NOMO-1 treated with DMSO at 0.1 percent for 48 hours (cell line): ENCODE data around the gene BLNK.

Experiments used
- DNase-seq: peaks from one replicate; lab custom pipeline; 2025; ENCODE audit not compliant: unreplicated experiment; lab: John Stamatoyannopoulos, UW

The BLNK gene

DNA sequence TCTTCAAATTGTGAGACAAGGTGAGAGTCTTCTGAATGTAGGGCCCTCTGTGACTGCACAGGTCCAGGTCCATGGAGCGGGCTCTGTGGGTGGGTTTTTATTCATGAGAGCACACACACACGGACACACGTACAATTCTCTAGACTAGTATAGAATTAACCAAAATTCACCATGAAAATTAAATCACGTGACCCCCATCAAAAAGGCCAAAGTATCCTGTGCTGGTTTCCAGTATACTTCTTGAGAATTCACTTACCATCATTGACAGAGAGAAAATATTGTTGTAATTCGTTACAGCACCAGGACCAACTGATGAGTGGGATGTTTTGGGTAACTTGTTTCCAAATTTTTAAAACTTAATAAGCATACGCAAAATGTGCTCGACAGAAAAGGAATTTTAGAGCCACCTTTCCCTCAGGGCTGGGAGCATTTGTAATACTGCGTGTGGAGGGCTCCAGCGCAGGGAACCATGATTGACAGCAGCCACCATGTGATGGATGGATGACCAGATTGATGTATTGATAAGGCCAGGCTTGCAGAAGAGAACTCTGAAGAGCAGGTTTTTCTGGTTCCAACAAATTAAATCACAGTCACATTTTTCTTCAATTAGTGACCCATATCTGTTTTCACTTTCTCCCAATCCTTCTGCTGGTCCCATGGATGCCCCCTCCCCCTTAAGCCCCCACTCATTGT, 18.0 kb upstream of the BLNK start:
- DNase-seq, result no peak

DNA sequence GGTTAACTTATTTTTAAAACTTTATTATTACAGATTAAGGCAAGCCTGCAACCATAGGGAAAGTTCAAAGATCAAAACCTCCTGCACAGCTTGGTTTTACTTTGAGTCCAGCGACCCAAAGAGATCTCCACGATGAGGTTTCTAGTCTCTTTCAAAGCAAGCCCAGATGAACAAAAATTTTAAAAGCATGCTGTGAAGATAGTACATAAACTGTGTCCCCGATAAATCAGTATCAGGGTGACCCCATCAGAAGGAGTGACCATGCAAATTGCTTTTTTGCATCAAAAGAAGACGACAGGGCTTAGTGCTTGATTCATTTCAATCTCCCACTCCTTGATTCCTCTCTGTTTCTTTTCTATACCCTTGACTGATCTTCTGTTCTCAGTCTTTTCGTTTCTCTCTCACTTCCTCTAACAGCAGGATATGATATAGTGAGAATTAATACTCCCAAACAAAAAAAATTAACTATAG, 16.8 kb upstream of the BLNK start:
- DNase-seq, result peak; percentile 51

DNA sequence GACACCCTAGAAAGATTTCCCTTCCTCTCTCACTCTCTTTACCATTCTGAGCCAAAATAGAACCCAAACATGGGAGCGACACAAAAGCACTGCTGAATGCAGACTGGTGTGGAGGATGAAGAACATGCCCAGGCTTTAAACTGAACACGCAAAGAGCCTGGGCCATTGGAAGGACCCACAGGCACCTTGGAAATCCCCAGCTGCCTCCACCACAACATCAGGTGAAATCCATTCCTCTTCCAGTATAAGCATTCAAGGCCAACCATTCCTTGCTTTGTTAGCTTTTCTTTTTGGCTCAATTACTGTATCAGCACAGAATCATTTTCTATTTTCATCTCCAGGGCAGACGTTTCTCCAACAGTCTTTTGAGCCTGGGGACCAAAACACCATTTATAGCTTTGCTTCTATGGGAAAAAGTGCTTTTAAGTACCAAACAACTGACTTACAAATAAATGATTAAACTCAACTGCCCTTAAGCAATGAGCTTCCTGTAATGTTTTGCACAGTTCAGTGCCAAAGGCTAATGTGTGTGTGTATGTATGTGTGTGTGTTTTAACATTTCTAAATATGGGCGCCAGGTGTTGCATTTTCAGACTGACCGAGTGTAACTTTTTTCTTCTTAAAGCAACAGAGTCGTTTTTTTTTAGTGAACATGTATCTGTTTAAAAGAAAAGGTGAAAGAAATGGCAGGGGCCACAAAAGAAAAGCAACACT, 16.2 kb upstream of the BLNK start:
- peak; percentile 29 for DNase-seq

DNA sequence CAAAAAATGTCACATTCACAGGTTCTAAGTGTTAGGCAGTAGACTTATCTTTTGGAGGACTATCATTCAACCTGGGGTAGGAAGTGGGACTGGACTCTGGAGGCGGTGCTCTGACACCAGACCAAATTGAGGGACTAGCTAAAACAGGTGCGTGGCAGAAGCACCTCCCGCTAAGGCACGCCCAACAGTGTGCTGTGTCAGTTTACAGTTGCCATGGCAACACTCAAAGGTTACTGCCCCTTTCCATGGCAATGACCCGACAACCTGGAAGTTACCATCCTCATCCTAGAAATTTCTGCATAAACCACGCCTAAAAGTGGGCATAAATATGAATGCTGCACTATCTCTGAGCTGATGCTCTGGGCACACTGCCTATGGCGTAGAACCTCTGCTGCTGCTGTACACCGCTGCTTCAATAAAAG, 14.0 kb upstream of the BLNK start:
- no peak for DNase-seq

DNA sequence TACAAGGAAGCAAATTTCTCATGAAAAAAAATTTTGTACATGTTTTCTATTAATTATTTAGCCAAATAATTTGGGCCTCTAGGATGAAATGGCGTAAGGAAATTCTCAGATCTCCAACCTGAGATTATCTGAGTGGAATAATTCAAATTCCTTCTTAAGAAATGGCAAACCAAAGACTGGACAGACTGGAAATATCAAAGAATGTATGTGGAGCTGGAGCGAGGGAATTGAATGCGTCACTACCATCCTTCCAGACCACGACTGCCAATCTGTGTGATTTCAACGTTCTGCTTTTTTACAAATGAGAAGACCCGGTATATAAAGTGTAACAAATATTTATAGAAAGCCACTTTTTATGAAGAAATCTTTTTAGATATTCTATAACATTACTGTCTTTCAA, 12.4 kb upstream of the BLNK start:
- no peak for DNase-seq

DNA sequence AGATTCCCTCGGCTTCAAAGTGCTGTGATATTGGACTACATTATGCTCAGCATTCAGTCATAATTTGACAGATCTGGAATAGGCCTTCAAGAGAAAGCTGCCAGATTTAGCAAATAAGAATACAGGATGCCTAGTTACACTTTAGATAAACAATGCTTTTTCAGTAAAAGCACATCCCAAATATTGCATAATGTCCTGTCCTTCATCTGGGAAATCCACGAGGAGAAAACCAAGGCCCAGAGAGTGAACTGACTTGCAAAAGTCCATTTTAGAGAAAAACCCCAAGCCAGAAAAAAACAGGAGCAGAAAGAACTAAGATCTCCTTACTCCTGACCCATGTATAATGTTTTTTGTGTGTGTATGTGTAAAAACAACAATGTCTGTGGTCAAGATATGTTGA, 12.0 kb upstream of the BLNK start:
- DNase-seq, result no peak

DNA sequence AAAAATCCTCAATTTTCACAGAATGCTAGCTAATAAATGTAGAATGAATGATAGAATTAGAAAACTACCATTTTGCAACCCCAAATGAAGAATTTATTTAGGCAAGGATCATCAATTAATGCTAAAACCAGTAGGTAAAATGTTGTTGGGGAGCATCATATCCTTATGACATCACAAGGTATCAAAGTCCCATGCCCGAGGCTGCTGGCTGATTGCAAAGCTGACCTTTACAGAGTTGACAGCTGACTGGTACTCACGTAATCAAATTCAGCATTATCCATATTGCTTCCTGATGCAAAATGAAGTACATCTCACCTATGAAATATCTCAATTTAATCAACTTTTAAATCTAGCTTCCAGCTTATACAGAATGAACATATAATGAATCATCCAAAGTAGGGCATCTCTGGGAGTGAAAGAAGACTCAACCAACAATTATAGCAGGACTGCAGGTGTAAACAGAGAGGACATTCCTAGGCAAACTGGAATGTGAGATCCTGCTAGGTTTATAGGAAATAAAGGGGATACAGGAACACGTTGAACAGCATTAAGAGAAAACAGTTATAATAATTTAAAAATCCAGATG, 10.2 kb upstream of the BLNK start:
- no peak for DNase-seq

DNA sequence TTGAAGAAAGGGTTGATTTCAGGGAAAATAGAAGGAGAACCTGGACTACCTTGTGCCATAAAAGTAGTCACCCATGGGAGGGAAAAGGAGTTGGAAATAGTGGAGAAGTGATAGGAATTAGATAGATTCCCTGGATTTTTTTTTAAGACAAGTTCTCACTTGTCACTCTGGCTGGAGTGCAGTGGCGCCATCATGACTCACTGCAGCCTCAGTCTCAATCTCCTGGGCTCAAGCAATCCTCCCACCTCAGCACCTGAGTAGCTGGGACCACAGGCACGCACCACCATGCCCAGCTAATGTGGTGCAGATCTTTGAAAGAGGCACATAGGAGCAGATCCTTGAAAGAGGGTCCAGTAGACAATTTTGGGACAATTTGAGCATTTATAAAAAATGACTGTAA, 9.5 kb upstream of the BLNK start:
- no peak for DNase-seq

DNA sequence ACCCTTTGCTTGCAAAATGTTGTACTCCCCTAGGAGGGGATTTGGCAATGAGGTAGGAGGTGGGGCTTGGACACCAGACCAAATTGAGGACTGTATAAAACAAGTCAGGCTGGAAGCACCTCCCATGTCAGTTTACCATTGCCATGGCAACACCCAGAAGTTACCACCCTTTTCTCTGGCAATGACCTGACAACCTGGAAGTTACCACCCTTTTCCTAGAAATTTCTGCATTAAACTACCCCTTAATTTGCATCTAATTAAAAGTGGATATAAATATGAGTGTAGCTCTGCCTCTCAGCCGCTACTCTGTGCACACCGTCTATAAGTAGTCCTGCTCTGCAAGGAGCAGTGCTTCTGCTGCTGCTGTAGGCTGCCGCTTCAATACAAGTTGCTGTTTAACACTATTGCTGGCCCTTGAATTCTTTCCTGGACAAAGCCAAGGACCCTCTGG, 7.8 kb upstream of the BLNK start:
- no peak for DNase-seq

DNA sequence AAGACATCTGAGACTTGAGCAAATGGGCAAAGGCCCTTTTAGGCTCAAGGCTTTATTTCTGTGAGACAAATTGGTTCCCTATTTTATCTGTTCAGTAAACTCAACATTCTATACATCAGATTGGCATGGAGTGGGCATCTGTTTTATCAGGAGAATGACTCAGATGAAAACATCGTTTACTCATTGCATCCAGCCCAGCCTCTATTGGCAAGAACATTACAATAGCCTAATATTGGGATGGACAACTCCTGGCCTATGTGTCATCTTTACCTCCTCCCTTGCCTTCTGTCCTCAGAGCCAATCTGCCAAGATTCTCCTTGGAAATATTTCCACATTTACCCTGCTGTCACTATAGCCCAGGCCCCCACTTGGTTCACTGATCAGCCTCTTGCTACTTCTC, 5.5 kb upstream of the BLNK start:
- DNase-seq, result no peak

DNA sequence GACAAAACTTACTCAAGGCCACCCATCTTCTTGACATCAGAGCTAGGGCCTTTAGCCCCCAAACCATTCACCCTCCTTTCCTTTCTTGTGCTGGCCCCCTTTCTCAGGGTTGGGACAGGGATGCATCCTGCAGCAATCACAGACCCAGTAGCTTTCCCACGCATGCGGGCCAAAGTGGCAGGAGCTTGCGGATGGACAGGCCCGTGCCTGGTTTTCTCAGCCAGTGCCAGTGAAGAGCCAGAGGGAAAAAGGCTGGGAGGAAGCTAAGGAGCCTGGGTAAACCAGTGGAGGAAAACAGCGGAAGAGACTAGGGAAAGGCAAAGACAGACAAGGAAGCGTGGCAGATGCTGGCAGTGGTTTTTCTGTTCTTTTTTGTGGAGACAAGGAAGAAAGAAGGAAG, 5.1 kb upstream of the BLNK start:
- DNase-seq, result no peak

DNA sequence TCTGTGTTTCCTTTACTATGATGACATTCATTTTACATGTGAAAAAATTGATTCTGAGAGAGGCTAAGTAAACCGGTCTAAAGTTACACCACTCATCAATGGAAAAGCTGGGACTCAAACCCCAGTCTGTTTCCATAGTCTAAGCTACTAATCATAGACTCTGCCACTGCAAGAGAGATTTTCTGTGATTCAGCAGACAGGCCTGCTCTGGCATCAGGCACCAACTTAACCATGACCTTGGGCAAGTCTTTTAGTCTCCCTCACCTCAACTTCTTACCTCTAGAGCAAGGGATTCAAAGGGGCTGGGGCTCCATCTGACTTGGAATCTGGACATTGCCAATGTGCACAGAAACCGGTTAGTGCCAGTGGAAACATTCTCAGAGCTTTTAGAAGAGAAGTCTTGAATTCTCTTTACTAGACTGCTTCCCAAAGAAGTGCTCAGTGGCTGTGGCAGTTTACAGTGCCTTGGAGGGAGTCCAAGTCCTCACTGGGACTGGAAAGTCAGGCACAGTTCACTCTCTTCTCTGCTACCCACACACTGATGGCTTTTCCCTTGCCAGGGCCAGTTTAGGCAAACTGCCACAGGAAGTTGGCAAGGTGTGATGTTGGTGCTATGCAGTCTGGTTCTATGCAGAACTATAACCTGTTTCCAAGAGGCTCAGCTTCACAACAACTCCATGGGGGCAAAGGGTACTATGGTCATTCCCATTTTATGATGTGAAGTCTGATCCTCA, 4.5 kb upstream of the BLNK start:
- DNase-seq, result no peak

DNA sequence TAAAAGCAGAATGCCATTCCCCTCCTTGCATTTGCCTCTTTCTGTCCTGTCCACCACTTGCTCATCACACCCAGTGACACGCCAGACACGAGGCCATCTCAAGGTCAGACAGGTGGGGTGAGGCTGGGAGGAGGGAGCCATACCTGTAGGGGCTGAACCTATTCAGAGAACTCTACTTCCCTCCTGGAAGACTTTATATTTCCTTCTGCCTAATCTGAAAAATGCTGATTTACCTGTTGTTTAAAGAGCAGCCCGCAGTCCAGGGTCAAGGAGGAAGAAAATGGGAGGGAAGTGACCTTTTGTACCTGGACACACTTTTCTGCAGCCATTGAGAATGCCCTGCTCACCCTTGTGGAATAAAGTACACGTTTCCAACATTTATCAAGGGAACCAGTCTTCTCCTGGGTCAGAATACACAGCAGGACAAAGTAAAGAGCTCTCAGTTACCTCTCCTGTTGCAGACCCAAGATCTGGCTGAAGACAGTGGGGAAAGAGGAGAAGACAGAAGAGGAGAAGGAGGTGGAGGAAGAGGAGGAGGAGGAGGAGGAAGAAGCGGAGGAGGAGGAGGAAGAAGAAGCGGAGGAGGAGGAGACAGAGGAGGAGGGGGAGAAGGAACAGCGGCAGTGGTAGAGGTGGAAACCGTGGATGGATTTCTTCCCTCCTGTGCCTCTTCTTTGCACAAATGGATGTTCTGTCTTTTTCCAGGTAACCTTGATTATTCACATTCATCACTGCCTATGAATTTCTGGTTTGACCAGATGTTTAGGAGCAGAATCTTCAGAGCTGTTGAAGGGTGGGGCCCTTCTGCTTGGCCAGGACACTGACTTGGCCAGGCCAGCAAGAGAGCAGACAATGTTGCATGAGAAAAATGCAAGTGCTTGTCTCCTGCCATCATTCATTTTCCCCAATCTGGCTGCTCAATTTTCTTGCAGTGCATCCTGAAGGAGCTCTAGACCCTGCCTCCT, 1.2 kb upstream of the BLNK start:
- DNase-seq, result no peak

DNA sequence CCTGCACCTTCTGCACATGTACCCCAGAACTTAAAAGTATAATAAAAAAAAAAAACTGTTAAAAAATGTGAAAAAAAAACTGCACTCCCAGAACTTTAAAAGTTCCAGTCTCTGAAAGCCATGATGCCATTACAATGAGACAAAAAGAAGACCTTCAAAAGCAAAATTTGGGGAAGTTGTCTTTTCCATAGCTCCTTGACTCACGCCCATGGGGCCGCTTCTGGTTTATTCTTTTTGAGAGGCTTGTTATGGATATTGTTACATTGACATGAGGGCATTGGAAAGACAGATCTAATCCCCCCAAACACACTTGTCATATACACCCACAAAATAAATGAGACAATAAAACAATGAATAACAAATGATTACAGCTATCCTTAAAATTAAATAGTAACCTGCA, 798 bp downstream of the BLNK start:
- DNase-seq, result peak; percentile 23

DNA sequence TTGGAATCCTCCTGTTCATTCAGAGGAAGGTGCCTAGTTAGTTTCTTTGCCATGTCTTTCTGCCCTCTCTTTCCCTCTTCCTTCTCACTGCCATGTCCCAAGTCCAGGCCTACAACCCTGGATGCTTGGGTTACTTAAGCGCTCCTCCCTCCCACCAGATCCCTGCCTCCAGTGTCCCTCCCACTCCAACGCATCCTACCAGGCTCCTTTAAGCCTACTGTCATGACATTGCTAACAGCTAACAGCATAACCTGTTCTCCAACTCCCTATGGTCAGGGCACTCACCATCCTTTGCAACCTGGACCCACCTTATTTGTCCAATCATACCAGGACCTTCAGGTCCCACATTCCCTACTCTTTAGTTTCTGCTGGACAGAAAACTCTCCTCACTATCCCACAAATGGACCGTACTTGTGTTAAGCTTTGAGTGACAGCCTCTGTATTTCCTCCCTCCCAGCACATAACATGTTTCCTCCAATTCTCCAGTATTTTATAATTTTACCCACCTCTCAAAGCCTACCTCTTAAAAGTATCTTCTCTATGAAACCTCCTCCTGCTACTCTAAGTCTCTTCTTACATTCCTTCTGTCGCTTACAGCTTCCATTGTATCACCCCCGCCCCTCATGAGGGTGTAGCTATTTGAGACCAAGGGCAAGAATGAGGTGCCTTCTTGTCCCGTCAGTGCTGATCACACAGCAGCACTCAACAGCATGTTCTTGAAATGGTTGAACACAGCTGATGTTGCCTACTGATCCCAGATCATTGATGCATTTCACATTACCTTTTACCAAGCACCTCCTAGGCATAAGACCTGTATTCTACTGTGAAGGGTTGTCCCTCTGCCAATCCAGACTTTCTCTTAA, 1.7 kb downstream of the BLNK start:
- DNase-seq, result no peak

DNA sequence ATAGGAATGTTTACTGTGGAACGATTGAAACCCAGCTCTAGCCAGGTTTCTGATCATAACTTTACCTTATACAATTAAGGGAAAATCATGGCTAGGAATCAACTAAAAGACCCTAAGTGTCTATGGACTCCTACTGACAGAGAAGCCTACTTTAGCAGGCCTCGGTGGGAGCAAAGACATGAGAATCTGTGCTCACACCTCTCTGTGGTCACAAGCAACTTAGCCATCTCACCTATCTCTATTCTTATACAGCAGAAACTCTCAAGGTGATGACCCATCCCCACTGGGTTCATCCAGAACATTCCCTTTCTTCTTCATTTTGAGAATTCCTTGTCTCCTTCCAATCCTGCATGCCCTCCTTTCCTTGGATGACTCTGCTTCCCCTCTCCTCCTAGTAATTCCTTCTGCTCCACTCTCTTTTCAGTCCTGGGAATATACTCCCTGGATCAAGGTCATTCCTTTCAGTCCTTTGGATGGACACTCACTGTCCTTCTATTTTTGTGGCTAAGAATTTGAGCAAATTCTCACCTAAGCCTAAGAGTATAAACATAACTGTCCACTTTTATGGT, 2.9 kb downstream of the BLNK start:
- DNase-seq, result no peak

DNA sequence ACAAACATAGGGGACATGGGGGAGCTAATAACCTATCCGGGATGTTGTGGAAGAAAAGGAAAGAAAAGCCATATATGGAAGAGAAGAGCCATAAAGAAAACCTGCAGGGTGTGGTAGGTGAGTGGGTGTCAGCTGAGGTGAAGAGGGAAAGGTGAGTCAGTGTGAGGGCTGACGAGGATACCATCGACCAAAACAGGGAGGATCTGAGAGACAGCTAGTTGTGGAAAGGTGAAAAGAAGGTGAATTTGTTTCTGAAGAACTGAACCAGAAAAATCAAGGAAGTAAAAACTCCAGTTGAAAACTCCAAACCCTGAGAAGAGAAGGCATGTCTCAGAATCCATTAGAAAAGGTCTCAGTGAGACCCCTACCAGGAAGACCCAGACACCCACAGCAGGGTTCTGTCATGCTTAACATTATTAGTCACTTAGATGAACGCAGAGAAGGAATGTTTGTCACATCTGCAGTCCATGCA, 4.1 kb downstream of the BLNK start:
- DNase-seq, result no peak

DNA sequence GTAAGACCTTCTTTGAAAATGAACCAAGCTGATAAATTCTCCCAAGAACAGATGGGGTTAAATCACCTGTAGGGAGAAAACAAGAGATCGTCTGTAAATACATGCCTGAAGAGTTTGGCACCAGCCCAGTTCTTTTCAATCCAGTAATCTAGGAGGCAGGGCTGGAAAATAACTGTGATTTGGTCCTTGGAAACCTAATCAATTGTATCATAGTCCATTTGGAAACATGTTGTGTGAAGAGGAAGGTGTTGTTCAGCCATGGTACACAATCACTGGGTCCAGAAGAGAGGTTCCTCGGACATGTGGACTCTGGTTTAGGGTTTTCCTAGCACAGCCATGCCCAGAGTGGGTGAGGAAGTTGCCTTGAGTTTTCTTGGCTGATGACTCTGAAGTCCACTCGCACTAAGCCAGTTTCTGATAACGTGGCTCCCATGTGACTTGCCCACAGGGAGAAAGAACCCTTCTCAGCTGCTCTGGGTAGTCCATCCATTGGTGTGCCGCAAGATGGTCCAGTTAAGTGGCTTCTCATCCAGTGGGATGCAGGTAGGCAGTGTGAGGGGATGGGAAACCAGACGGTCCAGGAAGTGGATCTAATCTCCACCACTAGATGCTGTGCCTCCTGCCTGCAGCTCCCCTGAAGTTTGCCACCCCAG, 5.1 kb downstream of the BLNK start:
- DNase-seq, result no peak

DNA sequence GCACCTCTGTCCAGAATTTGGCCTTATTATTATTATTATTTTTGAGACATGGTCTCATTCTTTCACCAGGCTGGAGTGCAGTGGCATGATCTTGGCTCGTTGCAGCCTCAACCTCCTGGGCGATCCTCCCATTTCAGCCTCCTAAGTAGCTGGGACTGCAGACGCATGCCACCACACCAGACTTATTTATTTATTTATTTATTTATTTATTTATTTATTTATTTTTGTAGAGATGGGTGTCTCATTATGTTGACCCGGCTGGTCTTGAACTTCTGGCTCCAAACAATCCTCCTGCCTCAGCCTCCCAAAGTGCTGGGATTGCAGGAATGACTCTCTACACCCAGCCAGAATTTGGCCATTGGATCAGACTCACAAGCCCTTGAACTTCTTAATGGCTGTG, 6.4 kb downstream of the BLNK start:
- DNase-seq, result no peak
